ENCODE measurements around the gene UBE2I. TPM values are rescaled to one million over a fixed set of nuclear protein-coding genes. Genes with fewer than 3 reads are reported as not detected.

Gene UBE2I
- total RNA-seq, 2 experiments from 2014 or later: 207 to 237 TPM

DNA sequence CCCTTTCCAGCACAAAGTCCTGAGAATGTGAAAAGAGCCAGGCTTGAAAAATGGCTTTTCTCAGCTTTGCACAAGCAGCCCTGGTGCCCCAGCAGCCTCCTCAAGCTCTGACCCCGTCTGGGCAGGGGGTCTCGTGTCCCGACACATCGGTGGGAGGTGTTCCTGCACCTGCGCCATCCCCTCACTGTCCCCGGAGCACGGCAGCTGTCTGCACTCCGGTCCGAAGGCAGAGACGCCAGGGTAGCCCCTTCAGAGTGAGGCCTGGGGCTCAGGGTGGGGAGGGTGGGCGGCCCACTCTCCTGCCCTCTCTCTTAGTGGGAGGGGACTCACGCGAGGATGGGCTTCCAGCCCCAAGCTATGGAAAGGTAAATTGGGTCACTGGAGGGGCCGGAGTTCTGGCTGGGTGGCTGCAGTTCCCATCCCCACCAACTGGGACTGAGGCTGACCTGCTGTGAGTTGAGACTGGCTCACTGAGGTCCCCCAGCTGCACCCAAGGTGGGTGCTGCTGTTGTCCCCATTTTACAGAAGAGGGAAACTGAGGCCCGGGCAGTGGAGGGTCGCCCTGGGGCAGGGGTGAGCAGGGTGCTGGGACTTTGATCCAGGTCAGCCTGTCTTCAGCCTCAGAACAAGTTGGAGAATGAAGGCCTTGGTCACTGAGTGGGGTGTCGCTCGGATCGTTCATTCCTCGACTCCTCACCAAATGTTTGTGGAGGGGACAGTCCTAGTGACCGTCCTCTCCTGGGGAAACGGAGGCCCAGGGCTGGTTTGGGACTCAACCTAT is 21.7 kb downstream of the UBE2I start:
- Mint-ChIP-seq H3K27me3 (ENCODE audit: low read depth) (peaks cover 27% of the 10 kb centered on the region), H3K27ac (no peak overlapping the region), H3K36me3 (ENCODE audit: low read depth) (peaks cover 3% of the 10 kb centered on the region), H3K9me3 (ENCODE audit: insufficient read depth) (no peaks in the 10 kb centered on the region), H3K4me3 (no peak overlapping the region), H3K4me1 (ENCODE audit: low read depth) (peaks cover 15% of the 10 kb centered on the region)
- ChIA-PET POLR2A (interaction anchor here (0.6 to 3.0 kb wide), 5 partner anchors 11 to 347 kb away, joined by 3 to 15 read pairs (median 5); partner anchors contain the start of genes JPT2 and UBE2I), CTCF (interaction anchor here (1.2 to 2.0 kb wide), 2 partner anchors 11 to 19 kb away, joined by 3 to 8 read pairs; no protein-coding TSS in a partner anchor)
- ATAC-seq: no peak
- no peak for DNase-seq

DNA sequence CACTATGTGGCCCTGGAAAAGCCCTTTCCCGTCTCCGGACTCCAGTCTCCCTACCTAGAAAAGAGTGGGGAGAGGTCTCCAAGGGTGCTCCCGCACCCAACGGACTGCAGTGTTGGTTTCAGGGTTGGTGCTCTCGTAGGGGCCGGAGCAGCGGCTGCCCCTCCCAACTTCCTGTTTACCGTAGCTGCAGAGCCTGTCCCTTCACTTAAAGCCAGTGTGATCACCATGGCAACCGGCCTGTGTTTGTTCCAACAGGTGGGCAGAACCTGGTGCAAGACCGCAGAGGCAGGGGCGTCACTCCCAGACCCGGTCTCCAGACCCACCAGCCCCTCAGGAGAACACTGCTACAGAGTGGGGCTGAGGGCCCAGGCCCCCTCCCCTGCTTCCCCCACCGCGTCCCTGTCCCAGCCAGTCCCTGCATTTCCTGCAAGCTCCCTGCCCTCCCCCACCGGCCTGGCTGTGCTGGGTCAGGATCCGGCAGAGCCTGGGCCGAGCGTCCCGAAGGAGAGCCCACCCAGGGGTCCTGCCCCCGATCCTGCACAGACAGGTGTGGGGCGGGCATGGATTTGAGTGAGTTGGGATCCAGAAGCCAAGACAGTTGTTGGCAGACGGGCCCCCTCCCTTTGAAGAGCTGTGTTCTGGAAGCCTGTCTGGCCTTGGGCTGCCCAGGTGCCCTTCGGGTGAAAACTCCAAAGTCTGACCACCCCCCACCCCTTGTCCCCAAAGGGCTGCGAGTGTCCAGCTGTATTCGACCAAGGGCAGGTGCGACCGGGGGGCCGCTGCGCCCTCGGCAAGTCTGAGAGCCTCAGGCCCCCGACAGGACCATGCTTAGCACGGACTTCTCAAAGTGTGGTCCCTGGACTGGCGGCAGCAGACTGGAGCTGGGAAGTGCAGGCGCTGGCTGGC is 22.5 kb downstream of the UBE2I start:
- H3K27me3 Mint-ChIP-seq (ENCODE audit: low read depth): peaks cover 30% of the 10 kb centered on the region
- no peak overlapping the region for H3K27ac Mint-ChIP-seq
- no peaks in the 10 kb centered on the region for H3K9me3 Mint-ChIP-seq (ENCODE audit: insufficient read depth)
- H3K4me3 Mint-ChIP-seq: peak overlapping the region; percentile 17
- ATAC-seq (peak; percentile 65), DNase-seq (peak; percentile 86)
- H3K36me3 Mint-ChIP-seq (ENCODE audit: low read depth): no peaks in the 10 kb centered on the region
- H3K4me1 Mint-ChIP-seq (ENCODE audit: low read depth): peaks cover 15% of the 10 kb centered on the region
- ChIA-PET POLR2A (interaction anchor here (0.6 to 3.0 kb wide), 5 partner anchors 11 to 346 kb away, joined by 3 to 15 read pairs (median 5); partner anchors contain the start of genes JPT2 and UBE2I), CTCF (interaction anchor here (1.0 to 2.0 kb wide), 2 partner anchors 11 to 31 kb away, joined by 3 to 8 read pairs; no protein-coding TSS in a partner anchor)

DNA sequence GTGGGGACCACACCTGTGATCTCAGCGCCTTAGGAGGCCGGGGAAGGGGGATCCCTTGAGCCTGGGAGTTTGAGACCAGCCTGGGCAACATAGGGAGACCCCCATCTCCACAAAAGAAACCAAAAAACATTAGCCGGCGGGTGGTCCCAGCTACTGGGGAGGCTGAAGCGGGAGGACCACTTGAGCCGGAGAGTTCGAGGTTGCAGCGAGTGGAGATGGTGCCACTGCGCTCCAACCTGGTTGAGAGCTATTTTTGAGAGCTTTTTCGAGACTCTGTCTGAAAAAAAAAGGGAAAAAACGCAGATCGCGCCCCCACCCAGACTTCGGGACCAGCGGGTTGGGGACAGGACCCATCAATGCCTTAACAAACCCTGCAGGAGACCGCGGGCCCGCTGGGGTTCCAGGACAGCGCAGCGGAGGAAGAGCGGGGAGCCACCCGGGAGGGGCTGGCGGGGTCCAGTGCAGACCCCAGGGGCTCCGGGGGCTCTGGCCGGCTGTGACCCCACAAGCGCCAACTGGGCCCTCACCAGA is 23.2 kb downstream of the UBE2I start:
- Mint-ChIP-seq H3K4me1 (ENCODE audit: low read depth) (peaks cover 15% of the 10 kb centered on the region), H3K27me3 (ENCODE audit: low read depth) (peaks cover 30% of the 10 kb centered on the region), H3K27ac (no peak overlapping the region), H3K9me3 (ENCODE audit: insufficient read depth) (no peaks in the 10 kb centered on the region), H3K36me3 (ENCODE audit: low read depth) (no peaks in the 10 kb centered on the region), H3K4me3 (peak overlapping the region; percentile 36)
- ATAC-seq (no peak), DNase-seq (no peak)
- ChIA-PET POLR2A (interaction anchor here (1.3 to 3.0 kb wide), 4 partner anchors 10 to 23 kb away, joined by 3 to 15 read pairs (median 4); partner anchors contain the start of gene UBE2I), CTCF (interaction anchor here (1.0 to 2.0 kb wide), 2 partner anchors 10 to 32 kb away, joined by 3 to 8 read pairs; no protein-coding TSS in a partner anchor)

DNA sequence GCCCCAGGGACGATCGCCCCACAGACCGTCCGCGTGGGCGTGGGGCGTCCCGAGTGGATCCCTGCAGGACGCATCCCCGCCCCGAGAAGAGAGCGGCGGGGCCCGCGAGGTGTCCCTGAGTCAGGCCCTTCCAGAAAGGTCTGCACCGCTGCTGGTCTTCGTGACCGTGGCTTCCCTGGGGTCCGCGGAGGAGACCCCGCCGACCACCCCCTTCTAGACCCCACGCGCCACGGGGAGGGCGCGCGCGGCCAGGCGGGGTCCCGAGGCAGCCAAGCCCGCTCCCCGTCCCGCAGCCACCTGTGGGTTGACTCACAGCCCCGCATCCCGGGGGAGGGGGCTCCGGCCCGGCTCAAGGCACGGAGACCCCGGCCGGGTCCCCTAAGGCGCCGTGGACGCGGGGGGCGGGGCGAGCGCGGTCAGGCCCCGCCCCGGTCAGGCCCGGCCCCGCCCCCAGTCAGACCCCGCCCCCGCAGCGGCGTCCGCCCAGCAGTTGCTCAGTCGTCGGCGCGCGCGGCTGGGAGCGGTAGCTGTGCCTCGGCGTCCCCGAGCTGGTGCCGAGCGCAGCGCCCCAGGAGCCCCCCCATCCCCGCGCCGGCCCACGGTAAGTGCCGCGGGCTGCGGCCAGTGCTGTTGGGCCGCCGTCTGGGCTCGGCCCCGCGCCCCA is 23.8 kb downstream of the UBE2I start, which contains the start of gene BAIAP3:
TSS of gene BAIAP3 (plus strand) at position 497 of the 664 bp plus-strand sequence. CDS start 4,905 bp downstream, outside the sequence.
- Mint-ChIP-seq H3K4me3 (peak within 1 kb of the TSS; percentile 36), H3K27ac (no peak within 1 kb of the TSS), H3K27me3 (ENCODE audit: low read depth) (peaks cover 30% of the 10 kb centered on the region), H3K9me3 (ENCODE audit: insufficient read depth) (no peaks in the 10 kb centered on the region), H3K36me3 (ENCODE audit: low read depth) (no peaks in the 10 kb centered on the region), H3K4me1 (ENCODE audit: low read depth) (peaks cover 15% of the 10 kb centered on the region)
- ATAC-seq (peak; percentile 55), DNase-seq (peak; percentile 60)
- ChIA-PET CTCF (interaction anchor here (1.0 kb wide), 1 partner anchor 33 kb away, joined by 3 read pairs; no protein-coding TSS in a partner anchor), POLR2A (interaction anchor here (1.5 to 3.0 kb wide), 3 partner anchors 18 to 24 kb away, joined by 3 to 15 read pairs (median 3); partner anchors contain the start of gene UBE2I)

DNA sequence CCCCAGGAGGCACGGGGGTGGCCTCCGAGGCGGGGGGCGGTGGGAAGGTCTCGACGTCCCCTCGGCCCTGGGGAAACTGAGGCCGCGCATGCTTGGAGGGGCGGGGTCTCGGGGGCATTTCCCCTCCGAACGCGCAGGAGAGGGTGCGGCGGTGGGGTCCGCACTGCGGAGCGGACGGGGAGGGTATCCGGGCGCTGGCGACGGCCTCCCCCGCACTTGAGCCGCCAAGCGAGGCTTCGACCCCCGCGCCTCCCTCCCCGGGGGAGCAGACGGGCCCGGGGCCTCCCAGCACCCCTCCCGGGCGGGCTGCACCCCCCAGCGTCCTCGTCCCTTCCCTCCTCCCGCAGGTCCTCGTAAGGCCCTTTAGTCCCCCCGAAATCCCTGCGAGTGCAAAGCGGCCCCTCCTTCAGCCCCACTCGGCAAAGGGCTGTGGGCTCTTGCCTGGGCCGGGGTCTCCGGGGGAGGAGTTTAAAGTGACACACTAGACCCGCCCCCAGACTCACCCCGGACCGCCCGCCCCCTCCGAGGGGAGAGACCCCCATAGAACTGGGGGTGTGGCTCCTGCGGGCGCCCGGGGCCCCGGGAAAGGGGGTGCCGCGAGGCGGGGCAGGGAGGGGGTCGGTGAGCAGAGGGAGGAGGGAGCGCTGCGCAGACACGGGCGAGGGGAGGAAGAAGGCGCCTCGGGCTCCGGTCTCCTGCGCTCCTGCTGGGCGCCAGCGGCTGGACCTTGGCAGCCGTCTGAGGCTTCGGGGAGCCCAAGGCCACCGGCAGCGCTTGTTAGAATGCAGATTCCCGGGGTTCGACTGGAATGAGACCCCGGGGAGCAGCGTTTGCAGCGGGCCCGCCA is 24.6 kb downstream of the UBE2I start:
- no peak for ATAC-seq
- ChIA-PET CTCF (interaction anchor here (1.2 kb wide), 1 partner anchor 29 kb away, joined by 5 read pairs; no protein-coding TSS in a partner anchor), POLR2A (interaction anchor here (0.5 to 1.5 kb wide), 2 partner anchors 22 to 23 kb away, joined by 3 read pairs; no protein-coding TSS in a partner anchor)
- H3K4me3 Mint-ChIP-seq: no peak overlapping the region
- H3K9me3 Mint-ChIP-seq (ENCODE audit: insufficient read depth): no peaks in the 10 kb centered on the region
- peaks cover 30% of the 10 kb centered on the region for H3K27me3 Mint-ChIP-seq (ENCODE audit: low read depth)
- peaks cover 15% of the 10 kb centered on the region for H3K4me1 Mint-ChIP-seq (ENCODE audit: low read depth)
- H3K36me3 Mint-ChIP-seq (ENCODE audit: low read depth): no peaks in the 10 kb centered on the region
- no peak overlapping the region for H3K27ac Mint-ChIP-seq
- DNase-seq: no peak

DNA sequence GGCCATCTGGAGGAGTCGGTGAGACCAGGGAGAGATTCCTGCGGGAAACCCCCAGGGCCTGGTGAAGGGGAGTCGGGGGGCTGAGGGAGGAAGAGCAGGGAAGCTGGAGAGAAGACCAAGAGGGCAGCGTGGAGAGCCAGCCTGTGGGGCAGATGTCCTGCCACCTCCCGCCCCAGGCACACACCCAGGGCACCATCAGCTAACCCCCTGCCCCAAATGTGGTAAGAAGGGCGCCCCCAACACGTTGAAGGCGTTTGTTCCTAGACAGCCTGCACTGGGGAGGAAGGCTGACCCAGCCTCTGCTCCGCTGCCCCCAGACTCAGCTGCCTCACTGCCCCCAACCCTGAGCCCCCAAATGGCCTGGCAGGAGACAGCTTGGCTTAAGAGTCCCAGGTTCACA is 25.3 kb downstream of the UBE2I start:
- ChIA-PET CTCF (interaction anchor here (1.2 kb wide), 1 partner anchor 29 kb away, joined by 5 read pairs; no protein-coding TSS in a partner anchor), POLR2A (interaction anchor here (0.5 kb wide), 1 partner anchor 23 kb away, joined by 3 read pairs; no protein-coding TSS in a partner anchor)
- H3K9me3 Mint-ChIP-seq (ENCODE audit: insufficient read depth): no peaks in the 10 kb centered on the region
- DNase-seq: no peak
- ATAC-seq: no peak
- H3K4me1 Mint-ChIP-seq (ENCODE audit: low read depth): peaks cover 15% of the 10 kb centered on the region
- H3K36me3 Mint-ChIP-seq (ENCODE audit: low read depth): no peaks in the 10 kb centered on the region
- no peak overlapping the region for H3K27ac Mint-ChIP-seq
- no peak overlapping the region for H3K4me3 Mint-ChIP-seq
- H3K27me3 Mint-ChIP-seq (ENCODE audit: low read depth): peaks cover 30% of the 10 kb centered on the region

DNA sequence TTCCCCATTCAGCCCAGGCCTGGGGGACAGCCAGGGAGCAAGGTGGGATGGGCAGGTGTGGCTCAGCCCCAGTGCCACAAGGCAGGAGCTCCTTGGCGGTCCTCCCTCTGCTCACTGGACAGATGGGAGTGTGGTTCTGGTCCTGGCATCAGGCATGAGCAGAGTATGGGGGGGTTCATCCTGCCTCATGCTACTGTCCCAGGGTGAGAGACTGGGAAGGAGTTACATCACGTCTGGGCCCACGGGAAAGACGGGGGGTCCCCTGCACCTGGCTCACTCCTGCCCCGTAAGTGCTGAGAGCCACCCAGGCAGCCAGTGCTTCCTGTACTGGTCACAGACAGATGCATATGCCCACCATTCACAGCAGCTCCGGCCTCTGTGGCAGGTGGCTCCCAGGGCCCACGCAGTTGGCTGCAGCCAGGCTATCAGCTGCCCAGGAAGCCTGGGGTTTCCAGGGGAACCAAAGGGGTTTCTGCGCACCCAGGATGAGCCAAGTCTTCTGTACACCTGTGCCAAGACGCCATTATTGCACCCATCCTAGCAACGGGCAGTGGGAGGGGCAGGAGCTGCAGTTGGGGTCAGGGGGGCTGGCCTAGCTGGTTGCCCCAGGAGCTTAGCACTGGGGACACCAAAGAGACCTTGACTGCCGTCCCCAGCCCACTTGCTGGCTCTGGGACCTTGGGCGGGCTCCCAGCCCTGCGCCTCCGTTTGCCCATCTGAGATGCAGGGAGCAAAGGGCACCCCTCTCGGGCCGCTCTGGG is 26.0 kb downstream of the UBE2I start:
- POLR2A ChIA-PET: no interaction called here
- peaks cover 30% of the 10 kb centered on the region for H3K27me3 Mint-ChIP-seq (ENCODE audit: low read depth)
- no peak overlapping the region for H3K27ac Mint-ChIP-seq
- H3K36me3 Mint-ChIP-seq (ENCODE audit: low read depth): no peaks in the 10 kb centered on the region
- CTCF ChIA-PET: interaction anchor here (1.2 to 1.6 kb wide), 2 partner anchors 11 to 28 kb away, joined by 3 to 5 read pairs; no protein-coding TSS in a partner anchor
- H3K4me1 Mint-ChIP-seq (ENCODE audit: low read depth): peaks cover 15% of the 10 kb centered on the region
- no peak for ATAC-seq
- H3K9me3 Mint-ChIP-seq (ENCODE audit: insufficient read depth): no peaks in the 10 kb centered on the region
- DNase-seq: no peak
- no peak overlapping the region for H3K4me3 Mint-ChIP-seq

DNA sequence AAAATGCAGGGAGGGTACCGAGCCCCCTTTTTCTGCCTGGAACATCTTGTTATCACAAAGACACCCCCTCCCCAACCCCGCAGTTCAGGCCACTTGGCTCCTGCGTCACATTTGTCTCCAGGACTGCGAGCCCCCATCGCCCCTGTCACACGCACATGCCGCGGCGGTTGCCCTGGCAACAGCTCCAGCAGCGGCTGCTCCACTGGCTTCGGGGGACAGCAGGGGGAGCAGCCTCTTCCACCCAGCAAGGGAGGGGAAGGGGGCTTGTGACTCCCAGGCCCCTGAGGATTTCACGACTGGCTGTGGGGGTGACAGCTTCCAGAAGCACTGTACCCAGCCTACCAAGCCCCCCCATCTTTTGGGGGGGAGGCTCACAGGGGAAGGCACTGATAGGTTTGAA is 26.6 kb downstream of the UBE2I start:
- ChIA-PET CTCF (interaction anchor here (1.6 kb wide), 1 partner anchor 12 kb away, joined by 3 read pairs; no protein-coding TSS in a partner anchor), POLR2A (no interaction called here)
- Mint-ChIP-seq H3K36me3 (ENCODE audit: low read depth) (no peaks in the 10 kb centered on the region), H3K9me3 (ENCODE audit: insufficient read depth) (no peaks in the 10 kb centered on the region), H3K27ac (no peak overlapping the region), H3K4me3 (no peak overlapping the region), H3K4me1 (ENCODE audit: low read depth) (peaks cover 15% of the 10 kb centered on the region), H3K27me3 (ENCODE audit: low read depth) (peaks cover 30% of the 10 kb centered on the region)
- DNase-seq (peak; percentile 42), ATAC-seq (no peak)

DNA sequence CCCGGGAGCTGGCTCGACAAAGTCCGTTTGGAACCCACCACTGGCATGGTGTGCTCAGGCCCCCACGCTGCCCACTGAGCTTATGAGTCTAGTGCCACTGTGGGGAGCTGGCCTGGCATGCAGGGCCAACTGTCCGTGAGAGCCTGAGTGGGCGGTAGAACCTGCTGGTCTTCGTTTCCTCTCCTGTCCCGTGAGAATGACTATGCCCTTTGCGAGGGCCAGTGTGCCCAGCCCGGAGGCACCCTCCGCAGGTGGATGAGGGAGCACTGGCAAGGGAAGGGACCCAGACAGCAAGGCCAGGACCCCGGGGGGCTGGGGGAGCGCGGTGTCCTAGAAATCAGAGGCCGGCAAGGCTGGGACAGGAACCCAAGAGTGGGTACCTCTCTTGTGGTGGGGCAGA is 27.2 kb downstream of the UBE2I start:
- ATAC-seq (no peak), DNase-seq (no peak)
- Mint-ChIP-seq H3K27me3 (ENCODE audit: low read depth) (peaks cover 29% of the 10 kb centered on the region), H3K36me3 (ENCODE audit: low read depth) (no peaks in the 10 kb centered on the region), H3K9me3 (ENCODE audit: insufficient read depth) (no peaks in the 10 kb centered on the region), H3K4me1 (ENCODE audit: low read depth) (peaks cover 10% of the 10 kb centered on the region), H3K27ac (no peak overlapping the region), H3K4me3 (no peak overlapping the region)
- CTCF ChIA-PET: interaction anchor here (1.6 kb wide), 1 partner anchor 12 kb away, joined by 3 read pairs; no protein-coding TSS in a partner anchor
- POLR2A ChIA-PET: no interaction called here
